Iris pigment epithelial cell (primary cell): ENCODE measurements around the gene NOTCH4.
A peak's percentile ranks its signal among the peaks of the same experiment; 100 is the strongest.

Experiments
- DNase-seq: peaks from one replicate; pipeline ENCODE4 v3.0.0-alpha.2; 2011; ENCODE audit warnings: low read depth

NOTCH4 gene

GRCh38 chr6:32163559-32164258 lies 60.2 kb downstream of the NOTCH4 start:
- DNase-seq, result no peak

- DNase-seq, result no peak
Measured at GRCh38 chr6:32158052-32158451, 65.8 kb downstream of the NOTCH4 start.

GRCh38 chr6:32156891-32157290 lies 67.0 kb downstream of the NOTCH4 start:
- no peak for DNase-seq

DNA sequence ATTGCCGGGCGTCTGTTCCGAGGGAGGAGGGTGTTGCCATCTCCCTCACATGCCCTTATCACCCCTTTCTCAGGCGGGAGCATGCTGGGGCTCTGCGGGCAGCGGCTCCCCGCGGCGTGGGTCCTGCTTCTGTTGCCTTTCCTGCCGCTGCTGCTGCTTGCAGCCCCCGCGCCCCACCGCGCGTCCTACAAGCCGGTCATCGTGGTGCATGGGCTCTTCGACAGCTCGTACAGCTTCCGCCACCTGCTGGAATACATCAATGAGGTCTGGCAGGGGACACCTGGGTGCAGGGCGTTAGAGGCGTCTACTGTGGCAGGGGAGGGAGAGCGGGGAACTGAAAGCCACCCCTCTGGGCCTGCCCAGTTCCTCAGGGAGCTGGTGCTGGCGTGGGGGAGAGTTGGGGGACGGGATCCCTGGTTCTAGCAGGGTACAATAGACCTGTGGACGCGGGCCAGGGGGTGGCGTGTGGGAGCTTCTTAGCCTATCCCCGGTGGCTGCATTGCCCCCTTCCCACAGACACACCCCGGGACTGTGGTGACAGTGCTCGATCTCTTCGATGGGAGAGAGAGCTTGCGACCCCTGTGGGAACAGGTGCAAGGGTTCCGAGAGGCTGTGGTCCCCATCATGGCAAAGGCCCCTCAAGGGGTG lies 69.2 kb downstream of the NOTCH4 start:
- peak; percentile 73 for DNase-seq

DNA sequence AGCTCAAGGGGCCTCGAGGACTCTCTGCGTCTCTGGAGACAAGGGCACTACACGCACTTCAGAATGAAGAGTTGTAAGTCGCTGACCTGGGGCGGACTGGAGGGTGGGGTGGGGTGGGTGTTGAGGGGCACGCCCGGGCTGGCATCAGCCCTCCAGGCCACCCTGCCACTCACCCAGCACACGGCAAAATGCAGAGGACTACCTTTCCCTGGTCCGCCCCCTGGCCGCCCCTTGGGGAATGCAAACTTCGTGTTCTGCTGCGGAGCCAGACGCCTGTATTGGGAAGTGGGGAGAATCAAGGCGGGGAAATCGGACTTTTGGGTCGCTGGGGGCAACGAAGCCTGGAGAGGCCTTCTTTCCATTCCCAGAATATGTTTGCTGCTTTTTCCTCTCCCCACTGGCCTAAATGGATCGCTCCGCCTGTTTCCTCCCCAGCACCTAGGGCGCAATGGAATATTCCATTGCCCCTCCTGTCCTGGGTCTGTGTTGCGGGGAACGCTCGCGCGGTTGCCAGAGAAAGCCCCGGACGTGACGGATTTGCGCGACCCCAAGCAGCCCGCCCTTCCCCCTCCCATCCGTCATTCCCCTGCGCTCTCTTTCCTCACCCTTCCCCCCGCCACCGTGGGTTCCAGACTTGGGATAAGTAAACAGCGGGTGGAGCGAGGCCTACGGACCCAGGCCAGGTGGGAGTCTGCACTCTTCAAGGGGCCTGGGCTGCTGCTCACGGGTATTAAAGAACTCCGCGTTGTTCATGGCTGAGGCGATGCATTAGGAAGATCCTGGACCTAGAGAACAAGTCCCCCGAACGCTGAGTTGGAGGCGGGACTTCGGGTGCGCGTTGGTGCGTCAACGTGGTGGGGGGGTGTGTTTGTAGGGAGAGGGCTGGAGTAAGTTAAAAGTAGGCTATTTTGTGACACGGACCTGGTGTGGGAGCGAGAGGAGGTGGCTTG lies 70.0 kb downstream of the NOTCH4 start, which contains the start of gene PPT2:
TSS of gene PPT2 (plus strand) at position 578 of the 950 bp plus-strand sequence. CDS start 454 bp downstream, outside the sequence.
- DNase-seq, result peak; percentile 97

- peak; percentile 41 for DNase-seq
Measured at GRCh38 chr6:32152769-32153563, 70.9 kb downstream of the NOTCH4 start.

GRCh38 chr6:32151863-32152768 lies 71.8 kb downstream of the NOTCH4 start, which contains the start of gene PRRT1:
PRRT1 (minus strand) TSS chr6:32151939; CDS start chr6:32151827, 112 bp downstream.
- DNase-seq, result no peak

DNA sequence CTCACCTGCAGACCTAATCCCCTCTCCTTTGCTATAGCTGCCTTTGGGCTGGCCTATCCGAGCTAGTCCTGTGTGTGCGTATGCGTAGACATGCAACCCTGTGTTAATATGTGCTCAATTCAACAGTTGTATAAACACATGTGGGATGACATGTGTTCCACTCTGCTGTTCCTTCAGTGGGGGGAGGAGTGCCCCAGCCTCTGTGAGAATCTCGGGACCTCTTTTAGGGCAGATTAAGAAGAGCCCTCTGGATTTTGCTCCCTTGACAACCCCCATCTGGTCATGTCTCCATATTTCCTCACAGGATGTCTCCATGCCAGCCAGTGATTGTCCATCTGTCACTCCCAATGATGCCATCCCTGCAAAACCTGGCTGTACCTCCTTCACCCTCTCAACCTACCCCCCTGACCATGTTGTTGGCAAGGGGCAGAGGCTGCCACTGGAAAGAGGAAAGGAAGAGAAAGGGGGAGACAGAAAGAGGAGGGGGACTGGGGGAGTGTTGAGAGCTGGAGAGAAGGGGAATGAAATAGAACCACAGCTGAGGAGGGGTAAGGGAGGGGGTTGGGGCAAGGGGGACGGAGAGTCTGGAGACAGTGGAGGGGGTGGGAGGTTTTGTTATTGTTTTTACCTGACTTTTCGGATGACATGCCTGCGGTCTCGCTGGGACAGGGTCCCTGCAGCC lies 72.5 kb downstream of the NOTCH4 start:
- DNase-seq, result no peak

DNA sequence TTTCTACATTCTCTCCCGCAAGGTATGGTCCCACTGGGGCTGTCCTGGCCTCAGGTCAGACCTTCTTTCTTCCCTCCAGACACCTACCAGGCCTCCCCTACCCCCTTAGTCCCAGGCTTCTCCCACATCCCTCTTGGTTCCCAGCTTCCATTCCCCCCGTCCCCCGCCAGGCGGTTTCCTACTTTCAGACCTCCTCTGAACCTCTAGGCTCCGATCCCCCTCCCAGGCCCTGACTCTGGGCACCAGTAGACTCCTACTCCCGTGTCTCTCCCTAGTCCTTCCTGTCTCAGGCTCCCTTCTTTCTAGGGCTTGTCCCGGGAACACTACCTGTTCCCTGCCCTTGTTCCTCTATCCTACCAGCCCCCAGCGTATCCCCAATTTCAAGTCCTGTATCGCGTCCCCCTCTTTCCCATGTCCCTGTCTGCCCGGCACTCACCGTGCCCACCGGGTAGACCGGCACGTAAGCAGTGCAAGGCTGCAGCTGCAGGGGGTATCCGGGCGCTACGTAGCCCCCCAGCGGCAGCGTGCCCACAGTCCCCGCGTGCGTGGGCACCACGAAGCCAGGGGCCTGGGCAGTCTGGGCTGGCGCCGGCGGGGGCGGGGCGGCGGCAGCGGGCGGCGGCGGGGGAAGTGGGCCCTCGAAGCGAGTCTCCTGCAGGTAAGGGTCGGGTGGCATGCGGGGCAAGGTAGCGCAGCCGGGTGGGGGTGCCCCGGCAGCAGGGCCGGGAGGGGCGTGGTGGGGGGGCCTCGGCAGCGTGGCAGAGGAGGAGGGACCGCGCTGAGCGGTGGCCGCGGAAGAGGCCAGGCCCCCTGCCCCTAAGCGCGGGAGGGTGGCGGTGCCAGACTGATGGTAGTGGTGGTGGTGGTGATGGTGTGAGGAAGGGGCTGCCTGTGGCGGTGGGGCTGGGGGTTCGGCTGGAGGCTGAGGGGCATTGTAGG lies 73.7 kb downstream of the NOTCH4 start:
- DNase-seq, result no peak

DNA sequence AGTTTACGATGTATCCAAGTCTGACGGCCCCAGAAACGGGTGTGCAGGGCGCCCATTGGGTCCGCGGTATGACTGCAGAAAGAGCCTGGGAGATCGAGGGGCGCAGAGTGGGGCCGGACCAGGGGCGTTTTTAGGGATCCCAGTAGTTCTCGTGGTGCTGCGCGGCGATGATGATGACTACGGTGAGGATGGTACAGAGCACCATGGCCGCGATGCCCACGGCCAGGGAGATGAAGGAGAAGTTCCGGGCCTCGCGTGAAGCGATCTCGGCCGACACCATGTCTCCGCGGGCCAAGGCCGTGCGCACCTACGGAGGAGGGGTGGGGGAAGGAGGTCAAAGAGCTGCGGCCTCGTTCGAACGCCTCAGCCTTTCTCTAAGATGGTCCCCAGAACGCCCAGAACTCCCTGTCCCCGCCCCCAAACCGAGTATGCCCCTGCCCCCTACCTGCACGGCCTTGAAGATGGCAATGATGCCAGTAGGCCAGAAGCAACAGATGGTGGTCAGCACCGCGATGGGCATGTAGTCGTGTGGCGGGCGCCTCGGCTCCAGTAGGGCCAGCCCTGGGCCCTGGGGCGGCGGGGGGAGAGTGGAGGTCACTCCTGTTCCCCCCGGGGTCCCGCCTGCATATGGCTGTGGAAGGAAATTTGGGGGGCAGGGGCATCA lies 74.6 kb downstream of the NOTCH4 start:
- DNase-seq, result no peak

DNA sequence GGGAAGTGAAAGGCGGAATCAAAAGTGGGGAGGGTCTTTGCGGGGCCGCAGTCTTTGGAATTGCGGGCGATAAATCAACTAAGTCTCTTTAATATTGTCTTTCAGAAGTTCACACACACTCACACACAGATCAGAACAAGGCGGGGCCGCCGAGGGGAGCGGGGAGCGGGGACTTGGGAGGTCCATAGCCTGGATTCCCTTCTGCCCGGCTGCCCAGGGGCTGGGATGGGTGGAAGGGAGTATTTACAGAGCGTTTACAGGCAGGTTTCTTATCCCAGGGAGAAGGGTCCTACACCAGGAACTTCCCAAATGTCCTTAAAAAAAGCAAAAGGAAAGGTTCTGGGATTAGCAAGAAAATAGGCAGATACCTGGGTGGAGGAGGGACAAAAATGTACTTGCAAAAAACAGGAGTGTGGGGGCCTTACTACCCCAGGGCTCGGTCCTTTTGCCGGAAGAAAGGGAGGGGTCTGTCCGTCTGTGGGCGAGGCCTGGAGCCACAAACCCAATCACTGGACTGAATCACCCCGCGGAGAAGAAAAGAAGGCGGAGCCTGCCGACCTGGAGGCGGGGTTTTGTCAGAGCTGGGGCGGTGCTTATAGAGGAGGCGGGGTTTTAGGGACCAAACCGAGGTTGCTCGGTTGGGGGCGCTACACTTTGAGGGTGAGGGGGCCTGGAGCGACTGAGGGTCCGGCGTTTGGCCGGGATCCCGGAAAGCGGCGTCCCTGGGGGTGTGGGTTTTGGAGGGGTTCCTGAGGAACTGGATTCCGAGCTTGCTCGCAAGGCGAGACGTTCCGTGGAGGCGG lies 75.4 kb downstream of the NOTCH4 start:
- peak; percentile 52 for DNase-seq

DNA sequence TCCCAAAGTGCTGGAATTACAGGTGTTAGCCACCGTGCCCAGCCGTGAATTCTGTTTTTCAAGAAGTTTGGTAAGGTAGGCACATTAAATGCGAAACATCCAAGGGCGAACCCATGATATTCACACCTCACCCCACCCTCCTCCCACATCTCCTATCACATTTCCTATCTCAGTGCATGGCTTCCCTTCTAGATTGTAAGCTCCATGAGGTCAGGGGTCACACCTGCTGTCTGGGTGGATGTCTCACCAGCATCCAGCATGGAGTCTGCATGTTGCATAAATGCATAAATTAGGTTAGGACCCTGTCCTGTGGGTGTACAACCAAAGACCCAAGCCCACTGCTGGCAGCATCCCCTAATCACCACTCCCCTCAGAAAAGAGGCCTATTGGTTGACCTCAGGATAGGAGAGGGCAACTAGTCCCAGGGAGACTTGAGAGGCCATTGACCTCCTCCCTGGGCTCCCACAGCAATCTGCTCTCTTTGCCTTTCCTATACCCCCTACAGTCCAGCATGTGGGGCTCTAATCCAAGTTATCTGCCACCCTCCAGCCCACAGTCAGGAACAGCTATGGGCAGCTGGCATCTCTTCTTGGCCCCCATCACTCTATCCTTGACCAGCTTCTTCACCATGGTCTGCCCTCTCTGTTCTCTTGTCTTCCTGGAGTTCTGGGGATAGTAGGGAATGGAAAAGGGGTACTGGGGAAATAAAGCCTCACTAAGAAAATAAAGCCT lies 76.3 kb downstream of the NOTCH4 start:
- no peak for DNase-seq

DNA sequence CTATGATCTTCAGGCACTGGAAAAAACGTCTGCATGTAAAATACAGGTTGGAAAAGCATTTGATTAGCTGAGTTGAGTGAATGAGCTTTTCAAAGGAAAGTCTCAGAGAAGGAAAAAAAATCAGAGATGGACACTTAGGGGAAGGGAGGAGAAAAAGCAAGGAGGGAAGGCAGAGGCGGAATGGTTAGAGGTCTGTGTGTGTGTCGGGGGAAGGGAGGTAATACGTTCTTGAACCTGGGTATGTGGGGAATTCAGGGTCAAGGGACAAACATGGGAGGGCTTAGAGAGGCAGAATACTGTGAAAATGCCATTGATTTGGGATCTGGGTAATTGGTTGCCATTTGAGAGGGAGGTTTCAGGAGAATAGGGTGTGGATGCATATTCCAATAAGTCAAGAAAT lies 77.2 kb downstream of the NOTCH4 start:
- no peak for DNase-seq

GRCh38 chr6:32146287-32146686 lies 77.6 kb downstream of the NOTCH4 start:
- DNase-seq, result no peak
